ENCODE results near the gene TTYH3. TPM values are rescaled to one million over a fixed set of nuclear protein-coding genes. Genes with fewer than 3 reads are reported as not detected.
A peak's percentile ranks its signal among the peaks of the same experiment; 100 is the strongest.
"Not testable (repeated sequence)": the region's sequence is repeated elsewhere in the genome, so short reads cannot be mapped to it uniquely, and the experiment has no call there.

Gene TTYH3
- total RNA-seq, 1 experiment from 2014 or later = 122 TPM

GRCh38 chr7:2589341-2589740 is 42.4 kb upstream of the TTYH3 start:
- Mint-ChIP-seq H3K9me3 (no peaks in the 10 kb centered on the region), H3K27ac (peak overlapping the region in 2 of 3 experiments; percentile 54 to 82; a peak in 1 of 7 replicates), H3K4me1 (peaks cover 9 to 19% of the 10 kb centered on the region in 2 experiments), H3K4me3 (no peak overlapping the region), H3K36me3 (ENCODE audit: insufficient read depth in 1 of 3, low read depth in 3 of 3) (peaks cover 0 to 5% (median 0%) of the 10 kb centered on the region in 3 experiments; a peak in 3 of 7 replicates), H3K27me3 (ENCODE audit: low read depth) (no peaks in the 10 kb centered on the region)
- Histone ChIP-seq H3K9ac (ENCODE audit: extremely low read depth, insufficient read length, low read length) (no peak overlapping the region), H3K4me2 (ENCODE audit: insufficient read depth, insufficient read length, low read length) (no peak overlapping the region), H2BK5ac (ENCODE audit: insufficient read length, low read length) (no peak overlapping the region), H2AK5ac (ENCODE audit: insufficient read length, low read length) (no peak overlapping the region), H3K79me1 (ENCODE audit: insufficient read depth, low read depth, low read length, poor library complexity, severe bottlenecking) (no peaks in the 10 kb centered on the region), H3K27me3 (ENCODE audit: insufficient read depth, low read length) (no peaks in the 10 kb centered on the region), H3K9me3 (ENCODE audit: control insufficient read depth, low read depth, low read length) (no peaks in the 10 kb centered on the region), H2BK12ac (ENCODE audit: insufficient read length, low read depth, low read length) (no peak overlapping the region), H3T11ph (ENCODE audit: low read length) (no peak overlapping the region), H4K20me1 (ENCODE audit: control insufficient read depth, insufficient read depth, insufficient read length) (no peaks in the 10 kb centered on the region), H3K4me1 (ENCODE audit: insufficient read depth, low read length) (no peaks in the 10 kb centered on the region), H3K27ac (ENCODE audit: insufficient read length, low read depth, low read length) (no peak overlapping the region), H3K79me2 (ENCODE audit: insufficient read depth, low read length) (no peaks in the 10 kb centered on the region), H2BK20ac (ENCODE audit: low read depth, low read length, poor library complexity, severe bottlenecking) (no peak overlapping the region), H2BK120ac (ENCODE audit: low read depth, low read length, poor library complexity, severe bottlenecking) (no peak overlapping the region), H3K23ac (ENCODE audit: insufficient read length, low read depth, low read length) (no peak overlapping the region), H3K18ac (ENCODE audit: insufficient read length, low read depth, low read length) (no peak overlapping the region), H2AFZ (ENCODE audit: low read length) (no peak overlapping the region), H3K23me2 (ENCODE audit: insufficient read length, low read depth, low read length, poor library complexity, severe bottlenecking) (no peaks in the 10 kb centered on the region), H4K8ac (replicated peaks; ENCODE audit: insufficient read length, low read depth, low read length) (no peak overlapping the region), H3K4ac (ENCODE audit: low read depth, low read length) (no peak overlapping the region), H4K5ac (ENCODE audit: insufficient read length, low read depth, low read length) (no peak overlapping the region), H4K91ac (ENCODE audit: insufficient read length, low read depth, low read length) (no peak overlapping the region), H2BK15ac (ENCODE audit: low read depth, low read length) (no peak overlapping the region), H3K56ac (ENCODE audit: insufficient read length, low read depth, low read length) (no peak overlapping the region), H3K14ac (ENCODE audit: insufficient read depth, low read length) (no peak overlapping the region)
- WGBS (ENCODE audit: extremely low coverage, insufficient read length, low lambda C conversion rate) = no CpG with 5 or more reads among the region's 16 CpGs
- no peak for TF ChIP-seq CTCF (conservative IDR thresholded peaks at IDR 0.05)
- DNase-seq = no peak

GRCh38 chr7:2589941-2590340 is 41.8 kb upstream of the TTYH3 start:
- H2BK20ac ChIP-seq (ENCODE audit: low read depth, low read length, poor library complexity, severe bottlenecking); H3K4me2 ChIP-seq (ENCODE audit: insufficient read depth, insufficient read length, low read length); H2BK12ac ChIP-seq (ENCODE audit: insufficient read length, low read depth, low read length); H3K27me3 ChIP-seq (ENCODE audit: insufficient read depth, low read length); H4K20me1 ChIP-seq (ENCODE audit: control insufficient read depth, insufficient read depth, insufficient read length); H3K23me2 ChIP-seq (ENCODE audit: insufficient read length, low read depth, low read length, poor library complexity, severe bottlenecking); H3K23ac ChIP-seq (ENCODE audit: insufficient read length, low read depth, low read length); H3K27me3 Mint-ChIP-seq (ENCODE audit: low read depth); H3K79me1 ChIP-seq (ENCODE audit: insufficient read depth, low read depth, low read length, poor library complexity, severe bottlenecking); H3T11ph ChIP-seq (ENCODE audit: low read length); H3K9ac ChIP-seq (ENCODE audit: extremely low read depth, insufficient read length, low read length); H3K4ac ChIP-seq (ENCODE audit: low read depth, low read length); H3K14ac ChIP-seq (ENCODE audit: insufficient read depth, low read length); H2BK15ac ChIP-seq (ENCODE audit: low read depth, low read length); H3K4me1 ChIP-seq (ENCODE audit: insufficient read depth, low read length); H3K27ac ChIP-seq (ENCODE audit: insufficient read length, low read depth, low read length); H3K36me3 Mint-ChIP-seq (ENCODE audit: insufficient read depth in 1 of 3, low read depth in 3 of 3); H2BK120ac ChIP-seq (ENCODE audit: low read depth, low read length, poor library complexity, severe bottlenecking); H3K9me3 ChIP-seq (ENCODE audit: control insufficient read depth, low read depth, low read length); H3K56ac ChIP-seq (ENCODE audit: insufficient read length, low read depth, low read length); H3K4me3 Mint-ChIP-seq; H2AFZ ChIP-seq (ENCODE audit: low read length); H4K8ac ChIP-seq (replicated peaks; ENCODE audit: insufficient read length, low read depth, low read length); H2BK5ac ChIP-seq (ENCODE audit: insufficient read length, low read length); H3K18ac ChIP-seq (ENCODE audit: insufficient read length, low read depth, low read length); DNase-seq; H3K79me2 ChIP-seq (ENCODE audit: insufficient read depth, low read length); H2AK5ac ChIP-seq (ENCODE audit: insufficient read length, low read length); H4K91ac ChIP-seq (ENCODE audit: insufficient read length, low read depth, low read length); H3K9me3 Mint-ChIP-seq; H4K5ac ChIP-seq (ENCODE audit: insufficient read length, low read depth, low read length): not testable (repeated sequence)
- peak overlapping the region in 2 of 3 experiments; percentile 82 to 94; a peak in 4 of 7 replicates for H3K27ac Mint-ChIP-seq
- peaks cover 9 to 19% of the 10 kb centered on the region in 2 experiments for H3K4me1 Mint-ChIP-seq
- WGBS (ENCODE audit: extremely low coverage, insufficient read length, low lambda C conversion rate) = no CpG with 5 or more reads among the region's 15 CpGs
